Coronary artery (tissue), 2 donors: Measurements from ENCODE around the gene RUFY3.
"Not testable (repeated sequence)": the region's sequence is repeated elsewhere in the genome, so short reads cannot be mapped to it uniquely, and the experiment has no call there.

Source experiments
- DNase-seq: peaks from one replicate; pipeline ENCODE4 v3.0.0-alpha.2; 2017; ENCODE audit warnings: low spot score
- H3K27ac ChIP-seq, 2 donors: fragments of 200-600 bp; sonication (generic); one replicate each; pipeline ENCODE4 v1.5.1; 2016 to 2019
- H3K4me3 ChIP-seq: fragments of 200-600 bp; sonication (generic); 2 replicates; pipeline ENCODE4 v1.5.1; 2016; ENCODE audit warnings: mild to moderate bottlenecking, moderate library complexity
- TF ChIP-seq, protein P1 (sequence below): fragments of 200-600 bp; sonication (generic); IDR thresholded peaks from one replicate; pipeline ENCODE4 v1.5.1; 2019; ENCODE audit warnings: antibody characterized with exemption

Gene RUFY3

DNA sequence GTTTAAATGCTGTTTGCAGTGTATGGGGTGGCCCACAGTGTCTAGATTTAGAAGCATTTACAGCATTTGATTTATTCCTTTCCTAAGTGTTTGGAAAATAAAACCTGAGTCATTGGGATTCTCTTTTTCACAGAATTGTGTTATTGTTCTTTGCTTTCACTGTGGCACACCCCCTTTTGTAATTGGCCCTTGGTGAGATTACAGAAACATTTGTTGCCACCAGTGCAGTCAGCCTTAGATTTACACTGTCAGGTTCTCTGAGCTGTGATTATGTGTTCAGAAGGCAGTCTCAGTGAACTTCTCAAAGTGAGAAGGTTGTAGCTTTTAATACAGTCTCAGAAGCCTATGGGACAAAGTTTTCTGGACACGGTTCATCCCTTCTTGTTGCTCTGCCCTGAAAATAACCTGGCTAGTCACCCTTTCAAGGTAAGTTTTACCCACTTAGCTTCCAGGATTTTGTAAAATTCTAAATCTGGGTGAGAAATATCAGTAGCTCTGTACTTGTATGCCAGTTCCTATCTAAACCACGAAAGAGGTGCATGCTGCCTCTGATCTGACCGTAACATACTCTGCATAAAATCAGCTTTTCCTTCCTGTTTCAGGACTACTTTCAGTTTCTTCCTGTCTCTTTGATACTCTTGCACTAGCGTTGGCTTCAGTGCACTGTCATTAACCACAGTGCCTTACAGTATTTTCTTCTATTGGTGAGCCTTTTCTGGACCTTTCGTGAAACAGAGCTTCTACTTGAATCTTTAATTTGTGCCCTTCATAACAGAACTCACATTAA, 12.6 kb downstream of the RUFY3 start:
- TF ChIP-seq, protein P1, sequence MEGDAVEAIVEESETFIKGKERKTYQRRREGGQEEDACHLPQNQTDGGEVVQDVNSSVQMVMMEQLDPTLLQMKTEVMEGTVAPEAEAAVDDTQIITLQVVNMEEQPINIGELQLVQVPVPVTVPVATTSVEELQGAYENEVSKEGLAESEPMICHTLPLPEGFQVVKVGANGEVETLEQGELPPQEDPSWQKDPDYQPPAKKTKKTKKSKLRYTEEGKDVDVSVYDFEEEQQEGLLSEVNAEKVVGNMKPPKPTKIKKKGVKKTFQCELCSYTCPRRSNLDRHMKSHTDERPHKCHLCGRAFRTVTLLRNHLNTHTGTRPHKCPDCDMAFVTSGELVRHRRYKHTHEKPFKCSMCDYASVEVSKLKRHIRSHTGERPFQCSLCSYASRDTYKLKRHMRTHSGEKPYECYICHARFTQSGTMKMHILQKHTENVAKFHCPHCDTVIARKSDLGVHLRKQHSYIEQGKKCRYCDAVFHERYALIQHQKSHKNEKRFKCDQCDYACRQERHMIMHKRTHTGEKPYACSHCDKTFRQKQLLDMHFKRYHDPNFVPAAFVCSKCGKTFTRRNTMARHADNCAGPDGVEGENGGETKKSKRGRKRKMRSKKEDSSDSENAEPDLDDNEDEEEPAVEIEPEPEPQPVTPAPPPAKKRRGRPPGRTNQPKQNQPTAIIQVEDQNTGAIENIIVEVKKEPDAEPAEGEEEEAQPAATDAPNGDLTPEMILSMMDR: no peak
- H3K27ac ChIP-seq: peak overlapping the region; percentile 58 to 73
- DNase-seq: no peak
- peak overlapping the region; percentile 66 for H3K4me3 ChIP-seq

DNA sequence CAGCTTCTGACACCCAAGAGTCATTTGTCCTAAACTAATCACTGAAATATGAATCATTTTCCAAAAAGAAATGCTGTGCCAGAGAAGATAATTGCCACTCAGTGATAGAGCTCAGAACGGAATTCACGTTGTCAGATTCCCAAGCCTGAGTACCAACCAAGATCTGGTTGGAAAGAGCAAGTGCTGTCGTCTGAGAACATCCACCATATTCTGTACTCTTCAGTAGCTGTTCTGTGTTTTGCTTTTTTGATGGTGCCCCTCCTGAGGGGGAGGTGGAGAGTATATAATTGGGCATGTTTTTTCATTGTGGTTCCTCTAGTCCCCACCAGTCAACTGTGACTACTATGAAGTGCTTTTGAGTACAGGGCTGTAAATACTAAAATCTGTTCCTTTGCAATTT, 13.2 kb downstream of the RUFY3 start:
- Histone ChIP-seq H3K27ac (peak overlapping the region; percentile 58 to 73), H3K4me3 (peak overlapping the region; percentile 66)
- TF ChIP-seq, protein P1: no peak
- no peak for DNase-seq

DNA sequence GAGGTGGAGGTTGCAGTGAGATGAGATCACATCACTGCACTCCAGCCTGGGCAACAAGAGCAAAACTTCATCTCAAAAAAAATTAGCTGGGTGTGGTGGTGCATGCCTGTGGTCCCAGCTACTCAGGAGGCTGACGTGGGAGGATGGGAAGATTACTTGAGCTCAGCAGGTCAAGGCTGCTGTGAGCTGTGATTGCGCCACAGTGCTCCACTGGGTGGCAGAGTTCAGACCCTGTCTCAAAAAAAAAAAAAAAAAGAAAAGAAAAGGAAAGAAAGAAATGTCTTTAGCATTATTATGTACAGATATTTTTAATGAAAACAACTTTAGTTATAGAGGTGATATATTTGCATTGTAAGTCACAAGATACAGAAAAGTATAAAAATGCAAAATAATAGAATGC, 14.2 kb downstream of the RUFY3 start:
- not testable (repeated sequence) for DNase-seq, H3K4me3 ChIP-seq
- H3K27ac ChIP-seq: peak overlapping the region in 1 of 2 donors; percentile 35

DNA sequence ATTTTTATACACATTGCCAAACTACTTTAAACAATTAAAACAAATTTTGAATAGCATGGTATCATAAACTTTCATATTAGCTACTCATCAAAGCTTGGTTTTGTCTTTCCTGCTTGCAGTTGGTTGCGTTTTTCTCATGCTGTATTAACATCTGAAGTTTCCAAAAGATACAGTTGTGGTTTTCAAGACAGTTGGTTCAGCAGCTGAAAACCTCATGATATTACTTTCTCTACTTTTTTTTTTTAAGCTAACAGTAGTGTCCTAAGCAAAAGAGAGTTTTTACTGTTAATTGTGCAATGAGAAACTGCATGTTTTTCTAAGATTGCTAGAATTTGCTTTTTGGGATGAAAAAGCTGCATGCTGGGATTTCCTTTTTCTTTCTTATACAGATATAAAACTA, 15.2 kb downstream of the RUFY3 start:
- TF ChIP-seq, protein P1: no peak
- H3K4me3 ChIP-seq: no peak overlapping the region
- H3K27ac ChIP-seq: no peak overlapping the region
- DNase-seq: no peak

DNA sequence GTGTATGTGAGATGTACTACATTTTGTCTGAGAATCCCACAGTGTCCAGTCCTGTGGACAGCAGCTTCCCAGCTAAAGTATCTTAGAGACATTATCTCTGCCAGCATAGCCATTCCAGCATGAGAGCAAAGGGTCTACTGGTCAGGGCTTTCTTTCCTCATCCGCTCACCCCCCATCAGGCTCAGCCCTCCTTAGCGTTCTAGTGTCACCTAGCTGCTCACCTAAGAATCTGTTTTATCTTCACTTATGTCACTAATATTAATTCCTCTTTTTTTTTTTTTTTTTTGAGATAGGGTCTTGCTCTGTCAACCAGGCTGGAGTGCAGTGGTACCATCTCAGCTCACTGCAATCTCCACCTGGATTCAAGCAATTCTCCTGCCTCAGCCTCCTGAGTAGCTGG, 15.6 kb downstream of the RUFY3 start:
- H3K27ac ChIP-seq: no peak overlapping the region
- DNase-seq: no peak
- no peak overlapping the region for H3K4me3 ChIP-seq
- TF ChIP-seq, protein P1: no peak

DNA sequence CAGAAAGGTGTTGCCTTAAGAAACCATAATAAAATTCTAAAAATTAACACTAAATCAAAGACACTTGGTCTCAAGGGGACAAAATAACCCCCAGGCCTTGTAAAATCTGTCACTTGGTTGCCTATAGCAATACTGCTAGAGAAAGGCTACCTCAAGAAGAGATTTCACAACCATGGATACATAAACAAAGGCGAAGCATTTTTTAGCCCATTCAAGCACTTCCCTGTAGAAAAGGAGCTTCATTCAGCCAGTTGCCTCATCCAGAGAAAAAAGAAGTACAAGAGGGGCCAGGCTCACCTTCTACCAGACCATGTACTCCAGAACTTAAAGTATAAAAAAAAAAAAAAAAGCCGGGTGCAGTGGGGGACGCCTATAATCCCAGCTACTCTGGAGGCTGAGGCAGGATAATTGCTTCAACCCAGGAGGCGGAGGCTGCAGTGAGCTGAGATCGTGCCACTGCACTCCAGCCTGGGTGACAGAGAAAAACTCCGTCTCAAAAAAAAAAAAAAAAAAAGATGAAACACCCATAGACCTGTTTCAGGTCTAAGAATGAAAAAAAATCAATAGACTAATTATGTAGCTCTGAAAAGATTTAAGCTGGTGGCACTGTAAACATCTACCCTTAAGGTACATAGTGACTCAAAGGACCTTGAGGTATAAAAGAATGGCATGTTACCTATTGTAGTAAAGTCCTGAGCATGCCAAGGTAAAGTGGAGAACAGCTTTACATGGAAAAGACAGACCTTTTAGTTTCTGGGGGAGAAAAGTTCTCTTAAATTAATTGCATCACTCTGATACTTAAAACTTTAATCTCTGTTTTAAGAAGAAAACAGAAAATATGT, 18.0 kb downstream of the RUFY3 start:
- Histone ChIP-seq H3K27ac (no peak overlapping the region), H3K4me3 (no peak overlapping the region)
- no peak for DNase-seq
- TF ChIP-seq, protein P1: no peak

DNA sequence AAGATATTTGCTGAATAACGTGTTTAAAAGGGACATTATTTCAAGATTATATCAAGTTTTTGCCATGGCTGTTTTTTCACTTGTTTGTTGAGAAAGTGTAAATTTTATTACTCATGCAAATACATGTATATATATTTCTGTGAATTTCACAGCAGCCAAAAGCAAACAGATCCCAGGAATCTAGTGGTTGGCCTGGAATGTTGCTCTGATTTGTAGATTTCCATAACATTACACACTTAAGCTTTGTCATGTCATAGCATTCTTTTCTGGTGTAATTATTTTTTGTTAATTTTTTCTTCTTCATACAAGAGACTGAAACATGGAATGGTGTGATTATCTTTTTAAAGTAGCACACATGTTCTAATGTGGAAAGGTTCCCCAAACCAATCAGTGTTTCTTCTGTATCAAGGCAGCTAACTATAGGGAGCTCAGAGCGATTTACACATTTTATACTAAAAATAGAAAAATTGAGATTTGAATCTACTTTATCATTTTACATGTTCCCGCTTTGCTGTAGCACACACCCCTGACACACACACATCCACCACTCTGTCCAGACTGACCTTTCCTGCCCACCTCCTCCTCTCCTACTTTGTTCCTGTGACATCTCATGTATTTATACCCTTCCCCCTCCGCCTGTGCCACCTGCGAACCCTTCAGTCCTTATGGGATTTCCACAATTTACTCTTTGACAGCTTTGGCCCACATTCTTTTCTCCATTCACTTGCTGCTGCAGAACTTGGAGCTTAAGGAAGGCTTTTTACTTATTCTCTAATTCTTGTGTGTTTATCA, 20.3 kb downstream of the RUFY3 start:
- TF ChIP-seq, protein P1: no peak
- DNase-seq: no peak
- Histone ChIP-seq H3K4me3 (no peak overlapping the region), H3K27ac (no peak overlapping the region)
